ENCODE results near the gene SOS2. TPM values are rescaled to one million over a fixed set of nuclear protein-coding genes. Genes with fewer than 3 reads are reported as not detected.

The SOS2 gene
- total and polyA plus RNA-seq, 4 donors = 3.1 to 20.1 (median 9.1) TPM

GRCh38 chr14:50083467-50084337, 147.7 kb downstream of the SOS2 start:
- Histone ChIP-seq H3K27ac (ENCODE audit: low read depth in 1 of 2, low read length in 2 of 2) (peak overlapping the region; percentile 45 to 75), H3K27me3 (ENCODE audit: control insufficient read depth in 4 of 4, insufficient read depth in 4 of 4, low read length in 3 of 4) (no peaks in the 10 kb centered on the region), H3K4me3 (ENCODE audit: low read depth in 1 of 3, low read length in 3 of 3) (no peak overlapping the region), H3K36me3 (ENCODE audit: control insufficient read depth in 4 of 4, insufficient read depth in 3 of 4, low read depth in 1 of 4, low read length in 3 of 4) (no peaks in the 10 kb centered on the region), H3K9ac (ENCODE audit: low read depth in 1 of 2, low read length in 2 of 2) (no peak overlapping the region), H3K4me1 (ENCODE audit: control insufficient read depth in 4 of 4, insufficient read depth in 4 of 4, low read length in 3 of 4) (peaks cover 0 to 3% (median 0%) of the 10 kb centered on the region in 4 donors), H3K9me3 (ENCODE audit: control insufficient read depth in 4 of 4, low read length in 3 of 4) (no peaks in the 10 kb centered on the region)
- no peak for TF ChIP-seq REST (IDR thresholded peaks at IDR 0.05)
- no peak for TF ChIP-seq FOXA2 (IDR thresholded peaks at IDR 0.05)
- TF ChIP-seq HNF4G (IDR thresholded peaks at IDR 0.05) = no peak
- TF ChIP-seq ZBTB33 (IDR thresholded peaks at IDR 0.05) = no peak
- TF ChIP-seq YY1 (IDR thresholded peaks at IDR 0.05) = no peak
- no peak for TF ChIP-seq RAD21 (IDR thresholded peaks at IDR 0.05)
- no peak for TF ChIP-seq HNF4A (conservative IDR thresholded peaks at IDR 0.05)
- TF ChIP-seq, protein P1, sequence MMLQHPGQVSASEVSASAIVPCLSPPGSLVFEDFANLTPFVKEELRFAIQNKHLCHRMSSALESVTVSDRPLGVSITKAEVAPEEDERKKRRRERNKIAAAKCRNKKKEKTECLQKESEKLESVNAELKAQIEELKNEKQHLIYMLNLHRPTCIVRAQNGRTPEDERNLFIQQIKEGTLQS (IDR thresholded peaks at IDR 0.05) = no peak
- TF ChIP-seq FOXA1 (IDR thresholded peaks at IDR 0.05) = no peak
- TF ChIP-seq CTCF (IDR thresholded peaks at IDR 0.05; ENCODE audit: low read depth, low read length, missing input control) = no peak
- no peak for TF ChIP-seq EGR1 (IDR thresholded peaks at IDR 0.05; ENCODE audit: low read depth in 2 of 2)
- TF ChIP-seq MAX (IDR thresholded peaks at IDR 0.05) = no peak
- no peak for TF ChIP-seq NR2F2 (IDR thresholded peaks at IDR 0.05)
- TF ChIP-seq RXRA (IDR thresholded peaks at IDR 0.05) = no peak
- no peak for TF ChIP-seq GABPA (IDR thresholded peaks at IDR 0.05 in 1 of 2, conservative IDR thresholded peaks at IDR 0.05 in 1 of 2)
- TF ChIP-seq TAF1 (conservative IDR thresholded peaks at IDR 0.05) = no peak
- DNase-seq (ENCODE audit: low spot score) = no peak
- 87% methylated on average over 17 of the region's 17 CpGs for WGBS
